ENCODE data around the gene CSNK2A1.
"Not testable (repeated sequence)": the region's sequence is repeated elsewhere in the genome, so short reads cannot be mapped to it uniquely, and the experiment has no call there.

CSNK2A1 gene

DNA sequence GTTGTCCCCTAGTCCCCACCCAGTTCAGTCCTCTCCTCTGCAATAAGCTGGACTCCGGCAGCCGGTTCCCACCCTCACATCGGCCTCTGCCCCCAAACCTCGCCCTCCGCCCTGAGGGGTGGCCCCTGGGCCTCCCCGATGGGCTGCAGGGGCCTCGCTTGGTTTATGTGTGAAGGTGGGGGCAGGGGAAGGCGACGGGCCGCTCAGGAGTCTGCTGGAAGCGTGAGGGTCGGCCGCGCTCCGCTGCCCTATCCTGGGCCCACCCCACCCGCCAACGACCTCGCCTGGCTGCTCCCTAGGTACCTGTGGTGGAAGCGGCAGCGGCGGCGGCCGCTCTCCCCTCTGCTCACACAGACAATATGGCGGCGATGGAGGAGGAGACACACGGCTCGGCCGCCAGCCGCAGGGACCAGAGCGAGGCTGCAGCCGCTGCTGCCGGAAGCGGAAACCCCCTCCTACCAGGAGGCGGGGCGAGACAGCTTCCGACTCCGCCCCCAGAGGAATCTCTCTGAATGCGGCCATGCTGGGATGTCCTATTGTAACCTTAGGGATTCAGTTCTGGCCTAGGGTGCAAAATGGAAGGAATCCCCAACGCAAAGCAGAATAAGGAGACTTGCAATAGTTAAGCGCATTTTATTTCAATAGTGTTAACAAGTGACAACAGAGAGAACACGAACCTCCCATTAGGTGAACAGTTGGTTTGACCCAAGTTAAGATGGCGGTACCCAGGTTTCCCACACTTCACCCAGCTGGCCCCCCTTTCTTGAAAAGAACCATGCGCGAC, at the start of gene CSNK2A1:
TSS of gene CSNK2A1 (minus strand) at position 422 of the 784 bp plus-strand sequence. CDS start 35,239 bp downstream, outside the sequence.
- peak; percentile 98 to 100 (median 98) for DNase-seq

DNA sequence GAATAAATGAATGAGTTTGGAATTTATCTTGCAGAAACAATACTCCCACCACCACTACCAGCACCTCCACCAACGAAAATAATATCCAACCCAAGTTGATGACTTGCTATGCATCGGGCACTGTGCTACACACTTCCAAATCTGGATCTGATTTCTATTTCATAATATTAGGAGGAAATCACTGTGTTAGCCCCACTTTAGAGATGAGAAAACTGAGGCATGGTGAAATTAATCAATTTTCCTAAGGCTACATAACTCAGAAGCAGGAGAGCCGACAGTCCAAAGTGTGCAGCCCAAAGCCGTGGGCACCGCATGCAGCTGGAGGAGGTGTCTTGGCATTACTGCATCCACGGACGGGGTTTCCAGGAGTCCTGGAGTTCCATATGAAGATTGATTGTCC, 48.9 kb upstream of the CSNK2A1 start:
- no peak for DNase-seq

DNA sequence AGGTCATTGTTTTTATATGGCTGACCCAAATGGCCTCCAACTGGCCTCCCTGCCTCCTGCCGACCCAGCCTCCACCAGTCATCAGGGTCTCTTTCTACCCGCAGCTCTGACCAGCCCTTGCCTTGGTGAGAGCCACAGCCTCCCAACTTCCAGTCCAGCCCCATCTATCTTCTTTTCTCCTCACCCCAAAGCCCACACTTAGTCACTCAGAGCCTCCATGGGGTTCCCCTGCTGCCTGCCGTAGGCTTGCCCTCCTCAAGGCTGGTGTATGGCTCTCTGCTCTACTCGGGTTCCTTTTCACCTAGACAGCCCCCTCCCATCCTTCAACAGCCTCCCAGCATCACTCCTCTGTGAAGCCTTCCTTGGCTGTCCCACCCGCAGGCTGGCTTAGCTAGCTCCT, 48.4 kb upstream of the CSNK2A1 start:
- no peak for DNase-seq

DNA sequence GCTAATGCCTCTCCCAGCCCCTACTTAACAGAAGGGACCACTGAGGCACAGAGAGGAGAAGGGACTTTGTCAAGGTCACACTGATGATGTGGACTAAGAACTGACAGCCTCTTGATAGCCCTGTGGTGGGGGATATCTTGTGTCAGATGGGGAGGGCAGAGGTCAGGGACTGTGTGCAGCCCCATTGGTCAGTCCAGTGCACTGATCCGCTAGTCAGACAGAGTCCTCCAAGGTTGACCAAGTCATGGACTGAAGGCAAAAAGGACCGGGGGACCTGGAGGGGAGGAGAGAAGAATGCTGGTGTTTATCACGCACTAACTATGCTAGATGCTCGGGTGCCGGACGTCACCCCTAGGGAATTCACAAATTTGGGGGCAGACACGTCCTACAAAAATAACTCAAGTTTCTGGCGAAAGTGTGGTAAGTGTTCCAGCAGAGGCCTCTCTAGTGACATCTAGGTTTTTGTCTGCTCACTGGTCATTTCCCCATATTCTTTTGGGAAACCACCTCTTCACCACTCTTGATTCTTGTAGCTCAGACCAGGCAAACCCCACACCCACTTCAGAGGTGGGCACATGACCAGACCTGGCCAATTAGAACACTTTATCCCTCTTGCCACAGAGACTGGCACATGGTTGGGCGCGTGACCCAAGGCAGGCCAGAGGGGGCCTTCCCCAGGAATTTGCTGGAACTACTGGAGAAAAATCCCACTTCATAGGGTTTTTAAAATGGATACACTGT, 45.5 kb upstream of the CSNK2A1 start:
- no peak for DNase-seq

DNA sequence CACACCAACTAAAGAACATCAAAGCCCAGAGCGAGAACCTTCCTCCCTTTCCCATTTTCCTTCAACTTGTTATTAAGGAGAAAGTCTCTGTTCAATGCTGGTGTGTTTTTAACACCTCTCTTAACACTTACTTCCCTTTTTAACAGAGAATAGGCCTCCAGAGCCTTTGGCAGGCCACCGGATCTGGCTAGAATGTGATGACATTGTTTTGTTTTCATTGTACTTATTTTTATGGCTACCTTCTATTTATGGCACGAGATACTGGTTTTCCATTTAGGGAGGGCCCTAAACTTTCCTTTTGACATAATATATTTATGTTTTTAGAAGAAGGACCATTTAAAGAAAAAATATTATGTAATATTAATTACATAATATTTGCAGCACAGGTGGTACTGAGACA, 44.9 kb upstream of the CSNK2A1 start:
- DNase-seq, result no peak

DNA sequence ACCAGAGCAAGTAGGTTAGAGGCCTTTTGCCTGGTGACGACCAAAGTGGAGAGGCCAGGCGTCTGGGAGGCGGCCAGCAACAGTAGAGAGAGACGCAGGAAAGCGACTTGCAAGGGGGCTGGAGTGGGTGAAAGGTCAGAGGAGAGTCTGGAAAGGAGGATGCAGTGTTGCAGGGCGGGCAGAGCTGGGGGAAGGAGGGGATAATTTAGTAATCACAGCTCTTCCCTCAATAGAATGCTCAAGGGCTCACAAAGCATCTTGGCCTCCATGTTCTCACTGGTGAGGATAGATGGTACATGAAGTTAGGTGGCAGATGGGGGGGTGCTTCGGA, 41.3 kb upstream of the CSNK2A1 start:
- DNase-seq, result no peak

DNA sequence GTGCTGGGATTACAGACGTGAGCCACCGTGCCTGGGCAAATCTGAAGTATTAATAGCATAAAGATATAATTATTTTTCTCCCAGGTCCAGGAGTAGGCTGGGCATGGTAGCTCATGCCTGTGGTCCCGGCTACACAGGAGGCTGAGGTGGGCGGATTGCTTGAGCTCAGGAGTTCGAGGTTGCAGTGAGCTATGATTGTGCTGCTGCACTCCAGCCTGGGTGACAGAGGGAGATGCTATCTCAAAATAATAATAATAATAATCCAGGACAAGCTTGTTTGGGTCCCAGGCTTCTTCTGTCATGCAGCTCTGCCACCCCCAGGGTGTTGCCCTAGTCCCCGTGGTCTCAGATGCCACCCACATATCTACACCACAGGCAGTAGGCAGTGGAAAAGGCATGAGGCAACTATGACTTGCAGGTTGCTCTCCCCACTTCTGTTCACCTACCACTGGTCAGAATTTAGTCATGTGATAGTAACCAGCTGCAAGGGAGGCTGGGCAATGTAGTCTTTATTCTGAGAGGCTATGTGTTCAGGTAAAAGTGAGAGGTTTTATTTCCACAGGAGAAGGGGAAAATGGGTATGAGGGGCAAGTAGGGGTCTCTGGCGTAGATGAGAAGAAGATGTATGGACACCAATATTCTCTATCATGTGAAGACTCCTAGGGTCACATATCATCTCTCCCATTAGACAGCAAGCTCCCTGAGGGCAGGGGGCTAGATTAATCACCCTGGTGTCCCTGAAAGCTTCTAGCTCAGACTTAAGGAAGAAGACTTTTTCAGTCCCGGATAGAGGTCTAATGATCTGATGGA, 40.8 kb upstream of the CSNK2A1 start:
- no peak for DNase-seq

DNA sequence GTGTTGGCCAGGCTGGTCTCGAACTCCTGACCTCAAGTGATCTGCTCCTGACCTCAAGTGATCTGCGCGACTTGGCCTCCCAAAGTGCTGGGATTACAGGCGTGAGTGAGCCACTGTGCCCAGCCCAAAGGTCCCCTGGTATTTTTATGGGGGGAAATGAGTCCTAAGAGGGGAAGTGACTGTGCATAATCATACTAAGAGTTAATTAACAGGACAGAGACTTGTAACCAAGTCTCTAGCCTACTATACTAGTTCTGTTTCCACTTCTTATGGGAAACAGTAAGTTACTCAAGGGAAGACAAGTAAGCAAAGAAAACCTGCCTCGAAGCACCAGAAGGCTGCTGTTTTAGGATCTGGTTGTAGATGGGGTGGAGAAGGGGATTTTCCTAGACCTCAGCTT, 38.6 kb upstream of the CSNK2A1 start:
- DNase-seq, result no peak

DNA sequence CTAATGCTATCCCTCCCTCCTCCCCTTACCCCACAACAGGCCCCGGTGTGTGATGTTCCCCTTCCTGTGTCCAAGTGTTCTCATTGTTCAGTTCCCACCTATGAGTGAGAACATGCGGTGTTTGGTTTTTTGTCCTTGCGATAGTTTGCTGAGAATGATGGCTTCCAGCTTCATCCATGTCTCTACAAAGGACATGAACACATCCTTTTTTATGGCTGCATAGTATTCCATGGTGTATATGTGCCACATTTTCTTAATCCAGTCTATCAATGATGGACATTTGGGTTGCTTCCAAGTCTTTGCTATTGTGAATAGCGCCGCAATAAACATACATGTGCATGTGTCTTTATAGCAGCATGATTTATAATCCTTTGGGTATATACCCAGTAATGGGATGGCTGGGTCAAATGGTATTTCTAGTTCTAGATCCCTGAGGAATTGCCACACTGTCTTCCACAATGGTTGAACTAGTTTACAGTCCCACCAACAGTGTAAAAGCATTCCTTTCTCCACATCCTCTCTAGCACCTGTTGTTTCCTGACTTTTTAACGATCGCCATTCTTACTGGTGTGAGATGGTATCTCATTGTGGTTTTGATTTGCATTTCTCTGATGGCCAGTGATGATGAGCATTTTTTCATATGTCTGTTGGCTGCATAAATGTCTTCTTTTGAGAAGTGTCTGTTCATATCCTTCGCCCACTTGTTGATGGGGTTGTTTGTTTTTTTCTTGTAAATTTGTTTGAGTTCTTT, 35.5 kb upstream of the CSNK2A1 start:
- not testable (repeated sequence) for DNase-seq

DNA sequence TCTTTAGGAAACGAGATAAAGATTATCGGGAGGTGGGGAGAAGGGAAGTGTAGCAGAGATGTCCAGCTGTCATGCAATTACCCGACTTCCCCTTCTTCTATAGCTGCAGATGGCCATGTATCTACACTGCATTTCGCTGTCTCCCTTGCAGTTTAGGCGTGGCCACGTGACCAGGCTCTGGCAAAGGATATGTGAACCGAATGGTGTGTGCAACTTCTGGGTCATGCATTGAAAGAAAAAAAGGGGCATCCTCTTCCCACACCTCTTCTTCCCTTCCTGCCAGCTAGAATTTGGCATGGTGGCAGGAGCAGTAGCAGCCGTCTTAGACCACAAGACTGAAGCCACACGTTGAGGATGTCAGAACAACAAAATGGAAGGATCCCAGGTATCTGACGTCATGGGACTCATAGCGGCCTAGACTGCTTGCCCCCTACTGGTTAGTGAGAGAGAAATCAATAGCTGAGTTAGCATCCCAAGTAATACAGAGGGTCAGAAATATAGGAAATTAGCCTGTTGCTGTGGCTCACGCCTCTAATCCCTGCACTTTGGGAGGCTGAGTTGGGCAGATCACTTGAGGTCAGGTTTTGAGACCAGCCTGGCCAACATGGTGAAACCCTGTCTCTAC, 33.7 kb upstream of the CSNK2A1 start:
- peak in 2 of 3 experiments; percentile 17 to 53 for DNase-seq

DNA sequence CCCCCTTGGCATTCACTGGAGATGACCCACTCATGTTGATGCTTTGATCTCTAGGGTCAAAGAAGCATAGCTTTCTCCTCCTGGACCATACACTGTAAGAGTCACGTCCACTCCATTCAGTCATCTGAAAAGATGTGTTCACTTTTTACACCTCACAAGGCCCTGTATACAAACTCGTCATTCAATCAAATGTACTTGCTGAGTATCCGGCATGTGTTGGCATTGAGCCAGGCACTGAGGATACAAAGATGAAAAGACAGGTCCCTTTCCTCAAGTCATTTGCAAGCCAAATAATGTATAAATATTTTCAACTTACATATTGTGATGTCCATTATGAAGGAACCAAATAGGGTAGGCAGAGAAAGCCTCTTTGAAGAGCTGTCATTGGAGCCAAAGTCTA, 32.6 kb upstream of the CSNK2A1 start:
- peak in 1 of 3 experiments; percentile 35 for DNase-seq

DNA sequence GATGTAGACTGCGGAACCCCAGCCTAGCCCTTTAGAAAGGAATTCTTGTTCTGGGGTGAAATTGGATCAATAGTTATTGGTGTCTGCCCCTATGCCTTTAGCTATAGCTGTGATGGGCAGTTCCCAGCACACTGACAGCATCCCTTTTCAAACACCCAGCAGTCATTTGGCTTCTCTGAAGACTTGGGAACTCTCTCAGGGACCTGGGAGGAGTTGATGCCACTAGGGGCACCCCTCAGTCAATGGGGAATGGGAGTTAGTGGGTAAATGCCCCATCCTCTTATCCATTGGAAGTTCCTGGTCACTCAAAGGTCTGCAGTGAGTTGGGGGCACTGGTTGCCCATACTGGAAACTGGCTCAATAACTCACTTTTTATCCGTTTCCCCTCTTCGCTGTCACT, 31.6 kb upstream of the CSNK2A1 start:
- no peak for DNase-seq

DNA sequence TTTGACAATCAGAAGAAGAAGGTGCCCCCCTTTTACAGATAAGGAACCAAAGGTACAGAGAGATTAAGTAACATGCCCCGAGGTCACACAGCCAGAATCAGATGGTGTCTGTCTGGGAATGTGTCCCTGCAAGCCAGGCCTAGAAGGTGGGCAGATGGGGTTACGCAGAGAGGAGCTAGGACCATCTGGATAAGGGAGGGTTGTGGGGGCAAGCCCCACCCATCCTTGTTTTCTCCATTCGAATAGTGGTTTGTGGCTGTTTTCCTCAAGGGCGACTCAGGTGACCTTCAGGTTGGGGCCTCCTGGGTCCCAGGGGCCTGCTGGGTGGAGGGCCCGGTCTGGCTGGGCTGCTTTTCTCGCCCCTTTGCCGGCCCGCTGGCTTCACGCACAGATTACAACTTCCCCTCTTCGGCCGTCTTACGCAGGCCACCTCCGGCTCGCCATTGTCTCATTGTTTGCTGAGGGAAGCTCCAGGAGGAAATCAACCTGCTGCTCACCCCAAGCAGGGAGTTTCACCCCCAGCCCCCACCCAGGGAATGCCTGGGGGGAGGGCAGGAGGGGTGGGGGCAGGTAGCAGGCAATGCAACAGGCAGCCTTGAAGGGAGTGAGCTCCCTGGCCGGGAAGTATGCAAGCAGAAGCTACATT, 30.8 kb upstream of the CSNK2A1 start:
- DNase-seq, result peak in 1 of 3 experiments; percentile 27

DNA sequence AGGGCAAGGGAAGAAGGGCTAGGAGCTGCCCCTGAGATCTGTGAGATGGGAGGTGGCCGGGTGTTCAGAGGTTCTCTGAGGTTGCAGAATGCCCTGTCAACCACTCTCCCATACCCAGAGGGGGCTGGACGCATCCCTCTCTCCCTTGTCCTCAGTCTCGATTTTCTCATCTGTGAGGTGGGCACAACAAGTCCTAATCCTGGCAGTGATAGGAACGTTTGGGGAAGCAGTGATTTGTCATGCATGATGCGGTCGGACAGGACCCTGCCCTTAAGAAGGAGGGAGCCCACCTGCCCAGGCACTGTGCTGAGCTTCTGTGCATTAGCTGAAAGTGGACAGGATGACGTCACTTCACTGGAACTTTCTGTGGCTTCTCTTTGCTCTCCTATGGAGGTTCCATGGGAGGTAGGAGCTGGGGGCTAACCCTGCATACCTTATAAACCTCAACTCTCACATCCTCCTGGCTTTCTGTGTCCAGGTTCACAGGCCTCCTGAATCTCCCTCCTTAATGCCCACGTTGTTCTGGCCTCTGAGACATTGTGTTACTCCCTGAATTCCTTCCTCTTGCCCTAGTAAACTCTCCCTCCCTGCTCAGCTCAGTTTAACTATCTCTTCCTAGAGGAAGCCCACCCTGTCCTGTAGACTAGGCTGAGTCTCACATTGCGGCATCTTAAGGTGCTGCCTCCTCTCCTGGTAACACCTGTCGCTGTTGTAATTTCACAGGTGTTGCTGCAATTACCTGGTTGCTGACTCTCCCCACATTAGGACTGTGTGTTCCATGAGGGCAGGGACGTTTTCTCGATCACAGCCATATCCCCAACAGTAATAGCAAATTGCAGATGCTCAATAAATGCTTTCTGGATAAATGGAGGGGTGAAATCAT, 30.1 kb upstream of the CSNK2A1 start:
- DNase-seq, result no peak

DNA sequence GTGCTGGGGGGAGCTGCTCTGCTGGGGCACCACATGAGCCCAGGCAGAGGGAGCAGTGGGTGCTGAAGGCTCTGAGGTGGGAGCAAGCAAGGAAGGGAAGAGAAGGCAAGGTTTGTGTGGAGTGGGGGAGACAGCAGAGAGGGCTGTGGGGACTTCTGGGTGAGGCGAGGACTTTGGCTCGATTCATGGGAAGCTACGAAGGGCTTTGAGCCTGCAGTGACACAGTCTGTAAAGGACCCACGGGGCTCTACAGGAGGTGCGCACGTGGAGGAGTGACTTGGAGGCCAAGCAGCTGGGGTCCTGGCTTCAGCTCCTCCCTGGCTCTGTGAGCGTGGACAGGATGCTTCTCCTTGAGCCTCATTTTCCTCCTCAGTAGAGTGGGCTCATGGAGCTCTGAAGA, 29.1 kb upstream of the CSNK2A1 start:
- DNase-seq, result no peak

DNA sequence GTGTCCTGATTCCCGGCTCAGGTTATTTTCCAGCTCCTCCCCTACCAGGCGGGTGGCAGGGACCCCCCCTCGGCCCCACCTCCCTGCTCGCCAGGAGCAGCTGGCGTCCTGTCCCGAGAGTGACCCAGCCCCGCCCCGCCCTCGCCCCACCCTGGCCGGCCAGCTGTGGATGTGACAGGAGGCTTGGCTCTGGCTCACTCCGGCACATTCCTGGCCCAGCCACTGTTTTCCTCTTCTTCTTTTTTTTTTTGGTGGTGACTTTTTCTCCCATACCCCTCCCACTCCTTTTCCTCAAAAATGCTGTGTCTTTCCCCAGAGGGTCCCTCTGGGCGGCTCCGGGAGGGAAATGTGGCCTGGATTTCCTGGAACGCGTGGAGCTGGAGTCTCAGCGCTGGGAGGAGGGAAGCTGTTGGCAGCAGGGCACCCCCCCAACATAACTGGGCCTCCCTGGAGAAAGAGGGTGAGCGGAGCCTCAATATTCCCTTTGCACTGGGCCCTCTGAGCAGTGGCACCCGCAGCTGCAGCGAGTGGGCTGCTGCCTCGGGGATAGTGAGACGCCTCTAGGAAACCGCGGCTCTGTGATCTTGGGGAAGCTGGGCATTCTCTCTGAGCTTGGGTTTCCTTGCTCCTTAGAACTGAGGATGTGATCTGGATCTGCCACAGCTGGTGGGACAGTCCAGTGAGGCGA, 28.3 kb upstream of the CSNK2A1 start:
- no peak for DNase-seq

DNA sequence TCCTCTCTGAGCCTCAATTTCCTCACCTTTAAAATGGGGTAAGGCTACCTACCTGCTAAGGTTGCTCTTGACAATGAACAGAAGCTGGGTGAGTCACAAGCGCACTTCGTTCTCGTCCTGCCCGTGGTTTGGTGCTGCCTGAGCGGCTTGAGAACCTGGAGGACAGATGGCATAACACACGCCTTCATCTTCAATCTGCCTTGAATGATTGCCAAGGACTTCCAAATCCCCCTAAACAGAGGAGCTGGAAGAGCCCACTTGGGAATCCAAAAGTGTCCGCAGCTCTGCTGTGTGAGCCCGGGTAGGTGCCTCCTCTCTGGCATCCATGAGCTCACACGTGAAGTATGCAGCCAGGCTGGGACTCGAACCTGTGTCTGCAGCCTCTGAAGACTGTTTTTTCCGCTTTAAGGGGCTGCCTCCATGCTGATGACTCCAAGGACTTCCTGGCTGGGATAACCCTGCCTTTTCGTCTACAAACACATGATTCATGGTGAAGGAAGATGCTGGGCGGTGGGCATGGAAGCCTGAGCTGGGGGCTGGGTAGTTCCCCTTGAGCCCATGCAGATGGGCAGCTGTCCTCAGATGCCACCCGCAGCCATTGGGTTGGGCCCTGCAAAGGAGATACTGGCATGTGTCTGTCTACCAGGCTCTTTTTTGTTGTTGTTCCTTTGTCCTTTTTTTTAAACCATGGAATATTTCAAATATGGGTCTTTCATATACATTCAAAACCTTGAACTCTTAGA, 25.3 kb upstream of the CSNK2A1 start:
- DNase-seq, result no peak

DNA sequence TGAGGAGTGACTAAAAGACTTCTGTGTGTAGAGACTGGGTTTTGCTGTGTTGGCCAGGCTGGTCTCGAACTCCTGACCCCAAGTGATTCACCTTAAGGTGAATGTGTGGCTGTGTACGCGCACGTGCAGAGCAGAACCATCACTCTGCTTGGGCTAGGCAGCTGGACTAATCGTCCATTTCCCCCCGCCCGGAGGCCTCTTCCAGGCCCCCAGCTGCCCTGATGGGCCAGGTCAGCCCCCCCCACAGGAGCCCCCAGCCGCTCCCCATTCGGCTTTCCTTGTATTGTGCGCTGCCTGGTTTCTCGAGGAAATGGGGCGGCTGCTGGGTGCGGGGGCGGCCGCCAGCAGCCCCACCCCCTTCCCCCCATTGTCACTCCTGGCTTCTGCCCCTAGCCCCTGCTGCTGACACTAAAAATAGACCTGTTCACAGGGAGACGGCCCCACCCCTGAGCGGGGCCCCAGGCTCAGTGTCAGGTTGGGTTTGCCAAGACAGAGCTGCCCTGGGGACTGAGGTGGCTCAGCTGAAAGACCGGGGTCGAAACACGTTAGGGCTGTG, 24.6 kb upstream of the CSNK2A1 start:
- no peak for DNase-seq

DNA sequence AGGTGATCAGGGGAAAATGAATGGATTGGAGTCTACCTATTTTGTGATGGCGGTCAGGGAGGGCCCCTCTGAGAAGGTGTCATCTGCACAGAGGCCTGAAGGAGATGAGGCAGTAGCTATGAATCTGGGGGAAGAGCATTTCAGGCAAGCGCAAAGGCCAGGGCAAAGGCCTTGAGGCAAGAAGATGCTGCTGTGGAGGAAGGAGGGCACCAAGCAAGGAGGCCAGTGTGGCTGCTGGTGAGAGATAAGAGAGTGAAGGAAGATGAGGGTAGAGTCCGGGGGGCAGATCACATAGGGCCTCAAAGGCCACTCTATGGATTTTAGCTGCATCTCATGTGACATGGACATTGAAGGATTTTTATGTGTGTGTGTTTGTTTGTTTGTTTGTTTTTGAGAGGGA, 20.6 kb upstream of the CSNK2A1 start:
- no peak for DNase-seq
